Fibroblast of gingiva (primary cell): ENCODE results near the gene CCDC184.
"Not testable (repeated sequence)": the region's sequence is repeated elsewhere in the genome, so short reads cannot be mapped to it uniquely, and the experiment has no call there.

Source experiments
- DNase-seq: peaks from one replicate; pipeline ENCODE4 v3.0.0-alpha.2; 2011; ENCODE audit warnings: low read depth

The CCDC184 gene

GRCh38 chr12:48203192-48203591 lies 19.7 kb downstream of the CCDC184 start, which contains the start of gene OR10AD1:
TSS of gene OR10AD1 (minus strand) at chr12:48203292. CDS start at chr12:48203292, 0 bp downstream.
- no peak for DNase-seq

GRCh38 chr12:48209495-48209894 lies 26.1 kb downstream of the CCDC184 start:
- not testable (repeated sequence) for DNase-seq

GRCh38 chr12:48216785-48217184 lies 33.3 kb downstream of the CCDC184 start:
- no peak for DNase-seq

DNA sequence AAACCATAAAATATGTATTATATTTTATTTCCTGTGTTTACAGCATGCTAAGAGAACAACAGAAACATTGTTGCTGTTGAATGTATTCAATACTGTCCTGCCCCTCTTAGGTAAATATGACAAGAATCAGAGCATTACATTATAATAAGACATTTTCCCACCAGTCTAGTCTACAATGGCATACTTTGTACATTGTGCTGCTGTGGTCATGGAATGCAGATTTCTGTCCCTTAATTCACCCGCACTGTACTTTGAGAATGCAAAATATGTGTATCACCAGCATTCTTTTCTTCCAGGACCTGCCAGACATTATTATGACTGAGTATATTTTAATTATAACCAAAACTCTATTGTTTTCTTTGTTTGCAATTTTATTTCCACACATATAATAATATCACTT lies 36.2 kb downstream of the CCDC184 start:
- no peak for DNase-seq

GRCh38 chr12:48220701-48221100 lies 37.3 kb downstream of the CCDC184 start:
- no peak for DNase-seq

GRCh38 chr12:48221645-48222044 lies 38.2 kb downstream of the CCDC184 start:
- no peak for DNase-seq

- DNase-seq = not testable (repeated sequence)
Observed at GRCh38 chr12:48224533-48224932, 41.1 kb downstream of the CCDC184 start.

DNA sequence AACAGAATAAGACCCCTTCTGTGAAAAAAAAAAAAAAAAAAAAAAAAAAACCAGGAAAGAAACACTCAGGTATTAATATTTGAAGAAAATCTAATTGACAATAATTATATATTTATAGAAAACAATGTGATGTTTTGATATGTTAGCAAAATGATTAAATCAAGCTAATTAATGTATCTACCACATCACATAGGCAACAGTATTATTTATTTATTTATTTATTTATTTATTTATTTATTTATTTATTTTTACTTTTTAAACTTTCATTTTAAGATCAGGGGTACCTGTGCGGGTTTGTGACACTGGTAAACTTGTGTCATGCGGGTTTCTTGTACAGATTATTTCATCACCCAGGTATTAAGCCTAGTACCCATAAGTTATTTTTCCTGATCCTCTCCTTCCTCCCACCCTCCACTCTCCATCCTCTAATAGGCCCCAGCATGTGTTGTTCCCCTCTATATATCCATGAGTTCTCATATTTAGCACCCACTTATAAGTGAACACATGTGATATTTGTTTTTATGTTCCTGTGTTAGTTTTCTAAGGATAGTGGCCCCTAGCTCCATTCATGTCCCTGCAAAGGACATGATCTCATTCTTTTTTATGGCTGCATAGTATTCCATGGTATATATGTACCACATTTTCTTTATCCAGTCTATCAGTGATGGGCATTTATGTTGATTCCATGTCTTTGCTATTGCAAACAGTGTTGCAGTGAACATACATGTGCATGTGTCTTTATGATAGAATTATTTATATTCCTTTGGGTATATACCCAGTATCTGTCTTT lies 47.9 kb downstream of the CCDC184 start:
- DNase-seq = not testable (repeated sequence)
